SU-DHL-6 (cell line): ENCODE measurements around the gene EPB41L2.

Experiments
- H2AFZ ChIP-seq: fragments of 200-600 bp; sonication (generic); 2 replicates; pipeline ENCODE4 v1.6.1; 2014; ENCODE audit warnings: low read depth, mild to moderate bottlenecking, moderate library complexity, mixed read lengths, antibody characterized with exemption, low read length; ENCODE audit not compliant: severe bottlenecking
- H3F3A ChIP-seq: fragments of 200-600 bp; shearing (Covaris generic); 2 replicates; pipeline ENCODE4 v1.6.0; 2016; ENCODE audit warnings: antibody characterized with exemption, mild to moderate bottlenecking; ENCODE audit not compliant: insufficient read depth
- H3K27ac ChIP-seq: fragments of 200-600 bp; sonication (generic); 2 replicates; pipeline ENCODE4 v1.5.1; 2016; ENCODE audit warnings: low read depth, mild to moderate bottlenecking, low read length, moderate library complexity, mixed read lengths
- H3K27me3 ChIP-seq: fragments of 200-600 bp; sonication (generic), shearing (Covaris generic); 2 replicates; pipeline ENCODE4 v1.6.0; 2014; ENCODE audit warnings: mild to moderate bottlenecking, low read length
- H3K36me3 ChIP-seq: fragments of 200-600 bp; sonication (generic); 2 replicates; pipeline ENCODE4 v1.6.1; 2014; ENCODE audit warnings: mild to moderate bottlenecking, low read length, mixed read lengths
- H3K4me2 ChIP-seq: fragments of 300-600, 200-600 bp; shearing (Covaris generic), sonication (generic); 2 replicates; pipeline ENCODE4 v1.6.0; 2014; ENCODE audit warnings: low read length, low read depth, mild to moderate bottlenecking; ENCODE audit not compliant: poor library complexity, severe bottlenecking
- H3K4me3 ChIP-seq: fragments of 200-600 bp; sonication (generic); 2 replicates; pipeline ENCODE4 v1.5.1; 2014; ENCODE audit warnings: antibody characterized with exemption, low read length, mild to moderate bottlenecking, mixed read lengths; ENCODE audit not compliant: insufficient read depth, poor library complexity, severe bottlenecking
- H3K79me2 ChIP-seq: fragments of 200-600 bp; sonication (generic); 2 replicates; pipeline ENCODE4 v1.6.1; 2014; ENCODE audit warnings: mild to moderate bottlenecking, low read length, moderate library complexity; ENCODE audit not compliant: insufficient read depth
- H3K9ac ChIP-seq: fragments of 200-600 bp; sonication (generic); 2 replicates; pipeline ENCODE4 v1.7.0; 2014; ENCODE audit warnings: mild to moderate bottlenecking, low read length
- H3K9me2 ChIP-seq: fragments of 200-600 bp; sonication (generic); replicated peaks from 2 replicates; pipeline ENCODE4 v1.6.1; 2014; ENCODE audit warnings: low read length; ENCODE audit not compliant: insufficient read depth
- H3K9me3 ChIP-seq: fragments of 200-600 bp; sonication (generic); 2 replicates; pipeline ENCODE4 v1.6.1; 2014; ENCODE audit warnings: low read length, mixed read lengths; ENCODE audit not compliant: insufficient read depth
- H4K20me1 ChIP-seq: fragments of 200-600 bp; sonication (generic); 2 replicates; pipeline ENCODE4 v1.6.1; 2014; ENCODE audit warnings: low read depth, mild to moderate bottlenecking, antibody characterized with exemption, low read length, moderate library complexity, mixed read lengths
- EZH2phosphoT487 ChIP-seq: fragments of 200-600 bp; sonication (generic), shearing (Covaris generic); conservative IDR thresholded peaks from 2 replicates; pipeline ENCODE4 v1.6.1; 2018; ENCODE audit warnings: mild to moderate bottlenecking, antibody characterized with exemption, low read length, moderate library complexity, mixed read lengths
- TF ChIP-seq, protein P1 (sequence below): fragments of 200-600 bp; sonication (generic); IDR thresholded peaks from one replicate; pipeline ENCODE4 v1.5.1; 2017; ENCODE audit warnings: antibody characterized with exemption, mild to moderate bottlenecking, low read length, moderate library complexity; ENCODE audit not compliant: insufficient read depth, poor library complexity, severe bottlenecking

The EPB41L2 gene

DNA sequence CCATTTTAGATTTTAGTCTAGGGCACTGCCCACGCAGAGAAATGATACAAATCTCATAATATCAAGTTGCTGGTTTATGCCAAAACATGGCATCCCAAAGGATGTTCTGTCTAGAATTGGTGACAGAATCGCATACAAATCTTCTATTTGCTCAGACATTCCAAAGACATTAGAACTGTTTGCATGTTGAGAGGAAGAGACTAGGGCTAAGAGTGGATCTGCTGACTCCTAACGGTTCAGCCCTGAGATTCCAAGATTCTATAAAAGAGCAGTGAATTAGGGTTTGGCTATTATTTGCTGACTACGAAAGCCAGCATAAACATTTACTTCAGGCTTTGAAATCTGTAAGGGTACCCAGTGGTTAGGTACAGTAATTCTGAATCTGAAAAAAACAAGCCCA lies 3.6 kb downstream of the EPB41L2 start:
- H3K4me2 ChIP-seq: no peak overlapping the region
- H3K9me2 ChIP-seq: no peaks in the 10 kb centered on the region
- H3K27ac ChIP-seq: no peak overlapping the region
- H3K9me3 ChIP-seq: peaks cover 7% of the 10 kb centered on the region; the same call in 1 of the 2 replicates
- H3K79me2 ChIP-seq: no peaks in the 10 kb centered on the region
- H3K9ac ChIP-seq: no peak overlapping the region
- H3K27me3 ChIP-seq: no peaks in the 10 kb centered on the region
- TF ChIP-seq EZH2phosphoT487: no peak
- TF ChIP-seq, protein P1, sequence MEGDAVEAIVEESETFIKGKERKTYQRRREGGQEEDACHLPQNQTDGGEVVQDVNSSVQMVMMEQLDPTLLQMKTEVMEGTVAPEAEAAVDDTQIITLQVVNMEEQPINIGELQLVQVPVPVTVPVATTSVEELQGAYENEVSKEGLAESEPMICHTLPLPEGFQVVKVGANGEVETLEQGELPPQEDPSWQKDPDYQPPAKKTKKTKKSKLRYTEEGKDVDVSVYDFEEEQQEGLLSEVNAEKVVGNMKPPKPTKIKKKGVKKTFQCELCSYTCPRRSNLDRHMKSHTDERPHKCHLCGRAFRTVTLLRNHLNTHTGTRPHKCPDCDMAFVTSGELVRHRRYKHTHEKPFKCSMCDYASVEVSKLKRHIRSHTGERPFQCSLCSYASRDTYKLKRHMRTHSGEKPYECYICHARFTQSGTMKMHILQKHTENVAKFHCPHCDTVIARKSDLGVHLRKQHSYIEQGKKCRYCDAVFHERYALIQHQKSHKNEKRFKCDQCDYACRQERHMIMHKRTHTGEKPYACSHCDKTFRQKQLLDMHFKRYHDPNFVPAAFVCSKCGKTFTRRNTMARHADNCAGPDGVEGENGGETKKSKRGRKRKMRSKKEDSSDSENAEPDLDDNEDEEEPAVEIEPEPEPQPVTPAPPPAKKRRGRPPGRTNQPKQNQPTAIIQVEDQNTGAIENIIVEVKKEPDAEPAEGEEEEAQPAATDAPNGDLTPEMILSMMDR: no peak
- H3F3A ChIP-seq: peaks cover 9% of the 10 kb centered on the region; the same call in 1 of the 2 replicates
- no peak overlapping the region for H3K4me3 ChIP-seq
- no peaks in the 10 kb centered on the region for H3K36me3 ChIP-seq
- H4K20me1 ChIP-seq: peaks cover 7% of the 10 kb centered on the region; the same call in 1 of the 2 replicates
- no peak overlapping the region for H2AFZ ChIP-seq

DNA sequence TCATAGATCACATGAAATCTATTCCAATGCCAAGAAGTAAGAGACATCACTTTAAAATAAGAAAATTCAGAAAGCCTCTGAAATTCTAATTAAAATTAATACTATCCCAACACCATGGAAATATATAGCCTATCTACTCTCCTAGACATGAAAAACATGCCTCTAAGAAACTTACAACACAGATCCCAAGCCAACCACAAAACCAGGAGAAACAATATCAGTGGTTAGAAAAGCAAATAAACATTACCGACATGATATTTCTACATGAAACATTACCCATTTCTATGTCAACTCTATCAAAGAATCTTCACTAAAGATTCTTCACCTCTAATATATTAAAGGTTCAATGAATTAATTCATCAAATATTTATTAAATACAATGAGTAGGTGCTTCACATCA lies 4.8 kb downstream of the EPB41L2 start:
- peaks cover 3% of the 10 kb centered on the region; the same call in 1 of the 2 replicates for H3F3A ChIP-seq
- no peak overlapping the region for H2AFZ ChIP-seq
- no peak for TF ChIP-seq EZH2phosphoT487
- TF ChIP-seq, protein P1: no peak
- H3K27ac ChIP-seq: no peak overlapping the region
- H3K4me3 ChIP-seq: no peak overlapping the region
- no peak overlapping the region for H3K4me2 ChIP-seq
- H3K36me3 ChIP-seq: no peaks in the 10 kb centered on the region
- peaks cover 7% of the 10 kb centered on the region; the same call in 1 of the 2 replicates for H4K20me1 ChIP-seq
- H3K27me3 ChIP-seq: no peaks in the 10 kb centered on the region
- H3K79me2 ChIP-seq: no peaks in the 10 kb centered on the region
- peaks cover 15% of the 10 kb centered on the region; the same call in 1 of the 2 replicates for H3K9me3 ChIP-seq
- no peak overlapping the region for H3K9ac ChIP-seq
- H3K9me2 ChIP-seq: no peaks in the 10 kb centered on the region

DNA sequence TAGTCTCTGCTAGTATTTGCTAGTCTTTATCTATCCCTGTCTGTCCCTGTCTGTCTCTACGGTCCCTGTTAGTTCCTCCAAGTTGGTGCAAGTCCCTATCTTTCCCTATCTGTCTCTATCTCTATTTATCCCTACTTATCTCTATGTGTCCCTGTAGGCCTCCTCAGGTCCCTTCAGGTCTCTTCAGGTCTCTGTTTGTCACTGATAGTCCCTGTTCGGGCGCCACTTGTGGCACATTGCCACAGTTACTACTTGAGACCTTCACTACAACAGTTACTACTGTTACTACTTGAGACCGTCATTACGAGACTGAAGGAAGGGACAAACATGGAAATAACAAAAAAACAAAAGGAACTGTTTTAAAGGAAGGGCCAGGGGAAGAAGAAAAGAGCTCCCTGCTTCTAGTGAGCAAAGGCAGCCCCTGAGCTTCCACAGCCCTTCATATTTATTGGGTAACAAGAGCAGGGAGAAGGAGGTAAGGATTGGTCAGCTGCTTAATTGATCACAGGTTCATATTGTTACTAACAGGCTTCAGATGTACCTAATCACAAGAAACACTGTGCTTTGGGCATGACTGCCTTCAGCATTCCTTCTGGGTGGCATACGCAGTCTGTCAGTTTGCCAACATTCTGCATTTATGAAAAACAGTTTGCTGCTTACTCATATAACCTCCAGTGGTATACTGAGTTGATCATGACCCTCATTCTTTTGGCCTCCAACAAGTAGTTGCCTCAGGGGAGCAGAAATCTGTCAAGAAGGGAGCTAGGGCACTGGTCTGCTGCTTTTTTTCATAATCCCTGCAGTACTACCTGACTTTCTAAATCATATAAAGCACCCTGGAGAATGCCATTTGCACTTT lies 8.4 kb downstream of the EPB41L2 start:
- H3K79me2 ChIP-seq: no peaks in the 10 kb centered on the region
- no peaks in the 10 kb centered on the region for H3K27me3 ChIP-seq
- H3K36me3 ChIP-seq: no peaks in the 10 kb centered on the region
- H3K9me3 ChIP-seq: peaks cover 15% of the 10 kb centered on the region; the same call in 1 of the 2 replicates
- no peak overlapping the region for H3K9ac ChIP-seq
- no peaks in the 10 kb centered on the region for H3F3A ChIP-seq
- TF ChIP-seq, protein P1: no peak
- no peaks in the 10 kb centered on the region for H3K9me2 ChIP-seq
- no peak overlapping the region for H3K4me3 ChIP-seq
- no peak overlapping the region for H3K4me2 ChIP-seq
- no peak overlapping the region for H3K27ac ChIP-seq
- no peaks in the 10 kb centered on the region for H4K20me1 ChIP-seq
- H2AFZ ChIP-seq: no peak overlapping the region
